Natural killer cell (primary cell): ENCODE results near the gene CIDEC. TPM values are rescaled to one million over a fixed set of nuclear protein-coding genes. Genes with fewer than 3 reads are reported as not detected.

ENCODE experiments used
- ATAC-seq, 3 donors: fragments of 150-1000 bp in 2 of 3; fragments of 200-7000 bp in 1 of 3; cut with Tn5 transposase; 1 replicate in 1 of 3; 2 replicates in 2 of 3; pipeline ENCODE4 v1.10.0; 2021; ENCODE audit warnings: mild to moderate bottlenecking in 2 of 3, moderate library complexity in 2 of 3
- DNase-seq, 2 donors: peaks; one replicate each; pipeline versions ENCODE4 v3.0.0 to v3.0.0-alpha.2; 2013 to 2021; ENCODE audit warnings: mixed read lengths in 1 of 2
- H3K27ac ChIP-seq: one replicate; pipeline ENCODE4 v1.5.1; 2013; ENCODE audit warnings: mild to moderate bottlenecking, low read length
- H3K27me3 ChIP-seq: one replicate; pipeline ENCODE4 v1.6.1; 2013; ENCODE audit warnings: low read length; ENCODE audit not compliant: control insufficient read depth, insufficient read depth
- H3K36me3 ChIP-seq: one replicate; pipeline ENCODE4 v1.6.1; 2013; ENCODE audit warnings: low read length; ENCODE audit not compliant: control insufficient read depth, insufficient read depth
- H3K4me1 ChIP-seq: one replicate; pipeline ENCODE4 v1.6.1; 2013; ENCODE audit warnings: low read length; ENCODE audit not compliant: control insufficient read depth, insufficient read depth
- H3K4me3 ChIP-seq: one replicate; pipeline ENCODE4 v1.5.1; 2013; ENCODE audit warnings: low read length
- H3K9me3 ChIP-seq: one replicate; pipeline ENCODE4 v1.6.1; 2013; ENCODE audit warnings: low read length; ENCODE audit not compliant: control insufficient read depth, insufficient read depth
- H3K27ac Mint-ChIP-seq, 2 donors: one replicate each; pipeline ENCODE4 v1.8.0; 2022; ENCODE audit warnings: mild to moderate bottlenecking in 2 of 2, mixed read lengths in 2 of 2, moderate library complexity in 1 of 2
- H3K27me3 Mint-ChIP-seq, 2 donors: one replicate each; pipeline ENCODE4 v1.8.0; 2022; ENCODE audit warnings: low read depth in 2 of 2, mixed read lengths in 2 of 2
- H3K36me3 Mint-ChIP-seq: one replicate; pipeline ENCODE4 v1.8.0; 2022; ENCODE audit warnings: mixed read lengths
- H3K4me1 Mint-ChIP-seq, 2 donors: one replicate each; pipeline ENCODE4 v1.8.0; 2022; ENCODE audit warnings: mixed read lengths in 2 of 2
- H3K4me3 Mint-ChIP-seq: one replicate; pipeline ENCODE4 v1.8.0; 2022; ENCODE audit warnings: mild to moderate bottlenecking, moderate library complexity, mixed read lengths
- H3K9me3 Mint-ChIP-seq, 2 donors: one replicate each; pipeline ENCODE4 v1.8.0; 2022; ENCODE audit warnings: mixed read lengths in 2 of 2
- CTCF ChIP-seq: fragments of 200-600 bp; IDR thresholded peaks from one replicate; pipeline ENCODE4 v1.8.0; 2022; ENCODE audit warnings: antibody characterized with exemption
- WGBS: methylation state at CpG from one replicate; pipeline ENCODE4 v1.1.7; 2013; ENCODE audit warnings: missing lambda C conversion rate; ENCODE audit not compliant: insufficient coverage; 5-methylcytosine and 5-hydroxymethylcytosine counted together
- intact Hi-C: fragments of 100-400 bp; cut with micrococcal nuclease; formaldehyde crosslinking; loops from one replicate; pipeline ENCODE4 v1.14.2; 2022
- total RNA-seq, 4 donors: library from RNA; stranded (reverse); fragments of 120-200 nt in 1 of 4; gene quantifications; one replicate each; pipeline versions ENCODE4 v1.2.3 to v1.2.4, GENCODE V29; 2013 to 2022

The CIDEC gene
- total RNA-seq, 3 donors from 2014 or later (not counting 1 experiment from before 2014, with no cell fraction given) = not detected

- Mint-ChIP-seq H3K4me3 (no peak overlapping the region), H3K9me3 (no peaks in the 10 kb centered on the region), H3K27ac (no peak overlapping the region), H3K4me1 (peaks cover 8 to 13% of the 10 kb centered on the region in 2 donors), H3K36me3 (no peaks in the 10 kb centered on the region), H3K27me3 (peaks cover 0 to 2% of the 10 kb centered on the region in 2 donors)
- Histone ChIP-seq H3K4me3 (no peak overlapping the region), H3K9me3 (no peaks in the 10 kb centered on the region), H3K27ac (no peak overlapping the region), H3K4me1 (no peaks in the 10 kb centered on the region), H3K36me3 (no peaks in the 10 kb centered on the region), H3K27me3 (no peaks in the 10 kb centered on the region)
- no peak for TF ChIP-seq CTCF
- WGBS = 80% methylated on average over 7 of the region's 7 CpGs
- peak in 1 of 2 donors; percentile 45 for DNase-seq
- intact Hi-C loops = no loop called here
- no peak for ATAC-seq
Measured at GRCh38 chr3:9909221-9910013, 29.4 kb upstream of the CIDEC start.

GRCh38 chr3:9908286-9908685 lies 28.2 kb upstream of the CIDEC start:
- TF ChIP-seq CTCF = no peak
- no peaks in the 10 kb centered on the region for H3K36me3 ChIP-seq
- no peaks in the 10 kb centered on the region for H3K9me3 ChIP-seq
- DNase-seq (no peak), ATAC-seq (no peak)
- Mint-ChIP-seq H3K4me1 (peaks cover 8 to 16% of the 10 kb centered on the region in 2 donors), H3K27me3 (peaks cover 0 to 2% of the 10 kb centered on the region in 2 donors), H3K9me3 (no peaks in the 10 kb centered on the region), H3K27ac (no peak overlapping the region), H3K4me3 (no peak overlapping the region), H3K36me3 (no peaks in the 10 kb centered on the region)
- no peak overlapping the region for H3K27ac ChIP-seq
- H3K4me1 ChIP-seq = no peaks in the 10 kb centered on the region
- H3K27me3 ChIP-seq = no peaks in the 10 kb centered on the region
- WGBS = 97% methylated on average over 3 of the region's 3 CpGs
- no peak overlapping the region for H3K4me3 ChIP-seq
- intact Hi-C loops = no loop called here

GRCh38 chr3:9906480-9906879 lies 26.4 kb upstream of the CIDEC start:
- DNase-seq (no peak), ATAC-seq (no peak)
- WGBS = 79% methylated on average over 5 of the region's 5 CpGs
- Mint-ChIP-seq H3K36me3 (no peaks in the 10 kb centered on the region), H3K4me3 (no peak overlapping the region), H3K27ac (no peak overlapping the region), H3K9me3 (no peaks in the 10 kb centered on the region), H3K4me1 (peaks cover 8 to 21% of the 10 kb centered on the region in 2 donors), H3K27me3 (peaks cover 0 to 2% of the 10 kb centered on the region in 2 donors)
- Histone ChIP-seq H3K9me3 (no peaks in the 10 kb centered on the region), H3K27ac (no peak overlapping the region), H3K36me3 (no peaks in the 10 kb centered on the region), H3K4me3 (no peak overlapping the region), H3K4me1 (peaks cover 16% of the 10 kb centered on the region), H3K27me3 (no peaks in the 10 kb centered on the region)
- no peak for TF ChIP-seq CTCF
- intact Hi-C loops = no loop called here

DNA sequence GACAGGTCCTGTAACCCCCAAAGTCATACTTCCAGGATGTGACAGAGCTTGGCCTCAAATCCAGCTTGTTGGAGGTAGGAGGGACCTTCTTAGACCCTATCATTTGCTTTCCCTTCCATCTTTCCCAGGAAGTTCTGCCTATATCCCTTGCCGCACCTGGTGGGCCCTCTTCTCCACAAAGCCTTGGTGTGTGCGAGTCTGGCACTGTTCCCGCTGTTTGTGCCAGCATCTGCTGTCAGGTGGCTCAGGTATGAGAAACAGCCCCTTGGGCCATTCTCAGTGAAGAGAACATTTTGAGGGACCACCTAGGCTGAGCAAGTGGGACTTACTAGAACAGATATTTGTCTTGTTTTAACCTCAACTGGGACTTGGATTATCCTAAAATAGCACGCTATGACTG lies 23.9 kb upstream of the CIDEC start:
- WGBS = 92% methylated on average over 3 of the region's 4 CpGs
- H3K9me3 ChIP-seq = no peaks in the 10 kb centered on the region
- TF ChIP-seq CTCF = no peak
- Mint-ChIP-seq H3K4me1 (peaks cover 12 to 17% of the 10 kb centered on the region in 2 donors), H3K9me3 (no peaks in the 10 kb centered on the region), H3K36me3 (no peaks in the 10 kb centered on the region), H3K27me3 (no peaks in the 10 kb centered on the region), H3K27ac (no peak overlapping the region), H3K4me3 (no peak overlapping the region)
- H3K4me1 ChIP-seq = peaks cover 17% of the 10 kb centered on the region
- H3K27me3 ChIP-seq = no peaks in the 10 kb centered on the region
- intact Hi-C loops = no loop called here
- H3K4me3 ChIP-seq = no peak overlapping the region
- ATAC-seq (no peak), DNase-seq (no peak)
- H3K27ac ChIP-seq = no peak overlapping the region
- H3K36me3 ChIP-seq = no peaks in the 10 kb centered on the region
